DOHH2 (cell line): ENCODE results near the gene GLI1.
A peak's percentile ranks its signal among the peaks of the same experiment; 100 is the strongest.

ENCODE experiments used
- H3F3A ChIP-seq: fragments of 200-600 bp; sonication (generic), shearing (Covaris generic); 2 replicates; pipeline ENCODE4 v1.6.0; 2016; ENCODE audit warnings: antibody characterized with exemption, mild to moderate bottlenecking; ENCODE audit not compliant: control insufficient read depth, insufficient read depth
- H3K27ac ChIP-seq: fragments of 200-600 bp; sonication (generic); 2 replicates; pipeline ENCODE4 v1.5.1; 2014; ENCODE audit warnings: low read depth, mild to moderate bottlenecking, low read length, moderate library complexity
- H3K27me3 ChIP-seq: fragments of 200-600 bp; sonication (generic); 2 replicates; pipeline ENCODE4 v1.6.1; 2014; ENCODE audit warnings: mild to moderate bottlenecking, low read length, mixed read lengths; ENCODE audit not compliant: control insufficient read depth
- H3K36me3 ChIP-seq: fragments of 200-600 bp; sonication (generic); 2 replicates; pipeline ENCODE4 v1.6.1; 2014; ENCODE audit warnings: mild to moderate bottlenecking, low read length, moderate library complexity, mixed read lengths; ENCODE audit not compliant: control insufficient read depth
- H3K4me1 ChIP-seq: fragments of 200-600 bp; sonication (generic); 2 replicates; pipeline ENCODE4 v1.6.1; 2014; ENCODE audit warnings: mild to moderate bottlenecking, low read length, mixed read lengths; ENCODE audit not compliant: control insufficient read depth
- H3K4me2 ChIP-seq: fragments of 200-600 bp; sonication (generic); 2 replicates; pipeline ENCODE4 v1.6.0; 2014; ENCODE audit warnings: mild to moderate bottlenecking, low read length, moderate library complexity
- H3K4me3 ChIP-seq: fragments of 200-600 bp; sonication (generic); 2 replicates; pipeline ENCODE4 v1.5.1; 2014; ENCODE audit warnings: mild to moderate bottlenecking, low read length, mixed read lengths
- H3K79me2 ChIP-seq: fragments of 200-600 bp; sonication (generic); 2 replicates; pipeline ENCODE4 v1.6.1; 2014; ENCODE audit warnings: mild to moderate bottlenecking, low read length, mixed read lengths; ENCODE audit not compliant: control insufficient read depth
- H3K9me2 ChIP-seq: fragments of 200-600 bp; sonication (generic); replicated peaks from 2 replicates; pipeline ENCODE4 v1.6.1; 2014; ENCODE audit warnings: mild to moderate bottlenecking, low read length, mixed read lengths; ENCODE audit not compliant: control insufficient read depth
- H3K9me3 ChIP-seq: fragments of 200-600 bp; sonication (generic); 2 replicates; pipeline ENCODE4 v1.6.1; 2014; ENCODE audit warnings: antibody characterized with exemption, low read length, mixed read lengths; ENCODE audit not compliant: control insufficient read depth, insufficient read depth
- H4K20me1 ChIP-seq: fragments of 200-600 bp; sonication (generic); 2 replicates; pipeline ENCODE4 v1.6.0; 2014; ENCODE audit warnings: low read depth, mild to moderate bottlenecking, antibody characterized with exemption, low read length, moderate library complexity; ENCODE audit not compliant: control insufficient read depth, insufficient read depth
- EZH2phosphoT487 ChIP-seq: fragments of 200-600 bp; sonication (generic); IDR thresholded peaks from 2 replicates; pipeline ENCODE4 v1.6.1; 2017; ENCODE audit warnings: borderline replicate concordance, mild to moderate bottlenecking, antibody characterized with exemption, low read length, moderate library complexity, mixed read lengths
- TF ChIP-seq, protein P1 (sequence below): fragments of 200-600 bp; sonication (generic); IDR thresholded peaks from one replicate; pipeline ENCODE4 v1.5.1; 2014; ENCODE audit warnings: antibody characterized with exemption, mild to moderate bottlenecking, low read depth, low read length; ENCODE audit not compliant: poor library complexity, severe bottlenecking

Gene GLI1

DNA sequence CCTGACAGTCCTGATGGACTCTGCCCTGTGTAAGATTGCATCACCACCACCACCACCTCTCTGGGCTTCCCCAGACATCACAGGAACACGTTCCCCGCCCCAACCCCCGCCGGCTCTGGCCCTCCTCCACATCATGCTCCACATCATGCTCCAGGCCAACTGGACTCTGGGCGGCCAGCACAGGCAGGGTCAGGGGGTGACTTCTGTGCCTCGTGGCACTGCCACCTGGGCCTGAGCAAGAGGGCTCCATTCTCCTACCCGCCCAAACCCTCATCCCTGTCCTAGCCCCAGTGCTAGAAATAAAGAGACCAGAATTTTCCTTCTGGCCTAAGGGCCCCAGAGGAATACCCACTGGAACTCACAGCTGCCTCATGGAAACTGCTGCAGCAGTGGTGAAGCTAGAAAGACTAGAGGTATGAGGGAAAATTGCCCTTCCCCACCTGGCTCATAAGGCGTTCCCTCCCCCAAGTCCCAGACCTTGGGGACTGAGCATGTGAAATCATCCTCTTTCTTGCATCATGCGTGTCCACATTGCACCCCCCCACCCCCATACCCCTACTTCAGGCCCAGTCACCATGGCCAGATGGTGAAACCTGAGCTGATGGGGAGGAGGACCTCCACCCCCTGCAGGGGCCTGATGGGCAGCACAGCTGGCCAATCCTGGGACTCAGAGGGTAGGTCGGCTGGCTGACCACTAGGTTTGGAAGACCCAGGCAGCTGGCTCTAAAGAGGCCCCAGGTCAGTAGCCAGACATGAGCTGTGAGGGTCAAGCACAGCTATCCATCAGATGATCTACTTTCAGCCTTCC, 4.8 kb upstream of the GLI1 start, which contains the start of gene INHBE:
INHBE (plus strand) TSS at position 742 of the 808 bp plus-strand sequence. CDS start 230 bp downstream, outside the sequence.
- H3K9me2 ChIP-seq = no peaks in the 10 kb centered on the region
- no peaks in the 10 kb centered on the region for H3K79me2 ChIP-seq
- no peaks in the 10 kb centered on the region for H3K27me3 ChIP-seq
- peaks cover 10% of the 10 kb centered on the region; the same call in 1 of the 2 replicates for H3F3A ChIP-seq
- no peak for TF ChIP-seq EZH2phosphoT487
- TF ChIP-seq, protein P1, sequence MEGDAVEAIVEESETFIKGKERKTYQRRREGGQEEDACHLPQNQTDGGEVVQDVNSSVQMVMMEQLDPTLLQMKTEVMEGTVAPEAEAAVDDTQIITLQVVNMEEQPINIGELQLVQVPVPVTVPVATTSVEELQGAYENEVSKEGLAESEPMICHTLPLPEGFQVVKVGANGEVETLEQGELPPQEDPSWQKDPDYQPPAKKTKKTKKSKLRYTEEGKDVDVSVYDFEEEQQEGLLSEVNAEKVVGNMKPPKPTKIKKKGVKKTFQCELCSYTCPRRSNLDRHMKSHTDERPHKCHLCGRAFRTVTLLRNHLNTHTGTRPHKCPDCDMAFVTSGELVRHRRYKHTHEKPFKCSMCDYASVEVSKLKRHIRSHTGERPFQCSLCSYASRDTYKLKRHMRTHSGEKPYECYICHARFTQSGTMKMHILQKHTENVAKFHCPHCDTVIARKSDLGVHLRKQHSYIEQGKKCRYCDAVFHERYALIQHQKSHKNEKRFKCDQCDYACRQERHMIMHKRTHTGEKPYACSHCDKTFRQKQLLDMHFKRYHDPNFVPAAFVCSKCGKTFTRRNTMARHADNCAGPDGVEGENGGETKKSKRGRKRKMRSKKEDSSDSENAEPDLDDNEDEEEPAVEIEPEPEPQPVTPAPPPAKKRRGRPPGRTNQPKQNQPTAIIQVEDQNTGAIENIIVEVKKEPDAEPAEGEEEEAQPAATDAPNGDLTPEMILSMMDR = no peak
- no peak within 1 kb of the TSS for H3K27ac ChIP-seq
- H3K4me3 ChIP-seq = peak within 1 kb of the TSS; percentile 35
- H3K4me1 ChIP-seq = peaks cover 38% of the 10 kb centered on the region
- no peaks in the 10 kb centered on the region for H3K36me3 ChIP-seq
- peak within 1 kb of the TSS; percentile 50 for H3K4me2 ChIP-seq
- H4K20me1 ChIP-seq = no peaks in the 10 kb centered on the region
- H3K9me3 ChIP-seq = no peaks in the 10 kb centered on the region

DNA sequence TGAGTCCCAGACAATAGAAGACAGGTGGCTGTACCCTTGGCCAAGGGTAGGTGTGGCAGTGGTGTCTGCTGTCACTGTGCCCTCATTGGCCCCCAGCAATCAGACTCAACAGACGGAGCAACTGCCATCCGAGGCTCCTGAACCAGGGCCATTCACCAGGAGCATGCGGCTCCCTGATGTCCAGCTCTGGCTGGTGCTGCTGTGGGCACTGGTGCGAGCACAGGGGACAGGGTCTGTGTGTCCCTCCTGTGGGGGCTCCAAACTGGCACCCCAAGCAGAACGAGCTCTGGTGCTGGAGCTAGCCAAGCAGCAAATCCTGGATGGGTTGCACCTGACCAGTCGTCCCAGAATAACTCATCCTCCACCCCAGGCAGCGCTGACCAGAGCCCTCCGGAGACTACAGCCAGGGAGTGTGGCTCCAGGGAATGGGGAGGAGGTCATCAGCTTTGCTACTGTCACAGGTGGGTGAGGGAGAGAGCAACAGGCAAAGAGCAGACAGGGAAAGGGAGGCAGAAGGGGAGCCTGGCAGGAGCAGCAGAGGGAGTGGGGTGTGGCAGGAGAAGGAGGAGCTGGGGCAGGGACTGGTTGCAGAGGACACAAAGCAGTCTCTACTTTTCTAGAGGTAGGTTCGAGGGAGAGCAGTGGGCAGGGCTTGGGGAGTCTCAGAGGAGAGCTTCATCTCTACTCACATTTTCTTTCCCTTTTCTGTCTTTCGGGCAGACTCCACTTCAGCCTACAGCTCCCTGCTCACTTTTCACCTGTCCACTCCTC, 4.0 kb upstream of the GLI1 start:
- H3K36me3 ChIP-seq = no peaks in the 10 kb centered on the region
- H3K9me3 ChIP-seq = no peaks in the 10 kb centered on the region
- no peaks in the 10 kb centered on the region for H3K9me2 ChIP-seq
- H3F3A ChIP-seq = peaks cover 14% of the 10 kb centered on the region; the same call in 1 of the 2 replicates
- TF ChIP-seq EZH2phosphoT487 = no peak
- TF ChIP-seq, protein P1 = no peak
- H4K20me1 ChIP-seq = no peaks in the 10 kb centered on the region
- H3K27ac ChIP-seq = no peak overlapping the region
- H3K79me2 ChIP-seq = no peaks in the 10 kb centered on the region
- H3K4me1 ChIP-seq = peaks cover 44% of the 10 kb centered on the region
- H3K27me3 ChIP-seq = no peaks in the 10 kb centered on the region
- H3K4me3 ChIP-seq = peak overlapping the region; percentile 35
- peak overlapping the region; percentile 50 for H3K4me2 ChIP-seq

DNA sequence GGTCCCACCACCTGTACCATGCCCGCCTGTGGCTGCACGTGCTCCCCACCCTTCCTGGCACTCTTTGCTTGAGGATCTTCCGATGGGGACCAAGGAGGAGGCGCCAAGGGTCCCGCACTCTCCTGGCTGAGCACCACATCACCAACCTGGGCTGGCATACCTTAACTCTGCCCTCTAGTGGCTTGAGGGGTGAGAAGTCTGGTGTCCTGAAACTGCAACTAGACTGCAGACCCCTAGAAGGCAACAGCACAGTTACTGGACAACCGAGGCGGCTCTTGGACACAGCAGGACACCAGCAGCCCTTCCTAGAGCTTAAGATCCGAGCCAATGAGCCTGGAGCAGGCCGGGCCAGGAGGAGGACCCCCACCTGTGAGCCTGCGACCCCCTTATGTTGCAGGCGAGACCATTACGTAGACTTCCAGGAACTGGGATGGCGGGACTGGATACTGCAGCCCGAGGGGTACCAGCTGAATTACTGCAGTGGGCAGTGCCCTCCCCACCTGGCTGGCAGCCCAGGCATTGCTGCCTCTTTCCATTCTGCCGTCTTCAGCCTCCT, 3.4 kb upstream of the GLI1 start:
- peaks cover 50% of the 10 kb centered on the region for H3K4me1 ChIP-seq

More for the DNA sequence above, 3.4 kb upstream of the GLI1 start:
- Histone ChIP-seq H3K27ac (no peak overlapping the region), H3K27me3 (peaks cover 5% of the 10 kb centered on the region; the same call in 1 of the 2 replicates), H3K9me2 (no peaks in the 10 kb centered on the region), H4K20me1 (no peaks in the 10 kb centered on the region), H3K4me2 (peak overlapping the region; percentile 50), H3K36me3 (no peaks in the 10 kb centered on the region), H3K9me3 (no peaks in the 10 kb centered on the region), H3K79me2 (no peaks in the 10 kb centered on the region), H3K4me3 (peak overlapping the region; percentile 35), H3F3A (peaks cover 19% of the 10 kb centered on the region; the same call in 1 of the 2 replicates)
- TF ChIP-seq EZH2phosphoT487 = no peak
- TF ChIP-seq, protein P1 = peak; percentile 88
